ENCODE measurements around the gene ADAM29.

DNA sequence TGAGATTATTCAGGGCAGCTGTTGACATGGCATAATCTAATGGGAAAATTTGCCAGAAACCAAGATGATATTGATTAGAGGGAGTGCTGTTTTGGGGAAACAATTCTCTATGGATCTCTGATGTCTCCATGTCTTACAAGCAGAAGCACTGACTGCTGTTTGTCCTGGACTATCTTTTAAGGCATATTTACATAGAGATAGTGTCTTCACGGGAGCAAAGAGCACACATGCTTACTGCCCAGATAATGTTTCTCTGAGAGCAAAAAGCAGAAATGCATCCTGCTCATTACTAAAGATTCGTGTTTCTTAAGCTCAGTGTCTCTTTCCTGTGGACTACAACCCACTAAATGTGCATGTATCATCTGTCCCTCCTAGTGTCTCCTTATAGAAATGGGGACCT, 47.8 kb upstream of the ADAM29 start:
- TF ChIP-seq, protein P1, sequence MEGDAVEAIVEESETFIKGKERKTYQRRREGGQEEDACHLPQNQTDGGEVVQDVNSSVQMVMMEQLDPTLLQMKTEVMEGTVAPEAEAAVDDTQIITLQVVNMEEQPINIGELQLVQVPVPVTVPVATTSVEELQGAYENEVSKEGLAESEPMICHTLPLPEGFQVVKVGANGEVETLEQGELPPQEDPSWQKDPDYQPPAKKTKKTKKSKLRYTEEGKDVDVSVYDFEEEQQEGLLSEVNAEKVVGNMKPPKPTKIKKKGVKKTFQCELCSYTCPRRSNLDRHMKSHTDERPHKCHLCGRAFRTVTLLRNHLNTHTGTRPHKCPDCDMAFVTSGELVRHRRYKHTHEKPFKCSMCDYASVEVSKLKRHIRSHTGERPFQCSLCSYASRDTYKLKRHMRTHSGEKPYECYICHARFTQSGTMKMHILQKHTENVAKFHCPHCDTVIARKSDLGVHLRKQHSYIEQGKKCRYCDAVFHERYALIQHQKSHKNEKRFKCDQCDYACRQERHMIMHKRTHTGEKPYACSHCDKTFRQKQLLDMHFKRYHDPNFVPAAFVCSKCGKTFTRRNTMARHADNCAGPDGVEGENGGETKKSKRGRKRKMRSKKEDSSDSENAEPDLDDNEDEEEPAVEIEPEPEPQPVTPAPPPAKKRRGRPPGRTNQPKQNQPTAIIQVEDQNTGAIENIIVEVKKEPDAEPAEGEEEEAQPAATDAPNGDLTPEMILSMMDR (conservative IDR thresholded peaks at IDR 0.05; ENCODE audit: low read depth in 2 of 2): no peak
- TF ChIP-seq POLR2AphosphoS5 (IDR thresholded peaks at IDR 0.05; ENCODE audit: low read depth) (no peak), EZH2 (IDR thresholded peaks at IDR 0.05; ENCODE audit: low read depth, unreplicated experiment) (no peak), EZH2phosphoT487 (IDR thresholded peaks at IDR 0.05; ENCODE audit: unreplicated experiment) (no peak), CREB1 (CRISPR knock-in tag; IDR thresholded peaks at IDR 0.05; ENCODE audit: low read depth) (no peak), REST (IDR thresholded peaks at IDR 0.05; ENCODE audit: unreplicated experiment) (no peak)

All from GM23338 (cell line).